GM18505 (cell line): ENCODE data around the gene PRRG3.

Experiments used
- ATAC-seq: cut with Tn5 transposase; IDR thresholded peaks from one replicate; pipeline ENCODE4 v1.9.1; 2021; ENCODE audit not compliant: unreplicated experiment
- POLR2A ChIP-seq: IDR thresholded peaks from 4 replicates; pipeline ENCODE4 v1.6.1; 2011; ENCODE audit warnings: borderline replicate concordance; ENCODE audit not compliant: insufficient read depth, insufficient read length; ENCODE audit errors: extremely low read depth

The PRRG3 gene

GRCh38 chrX:151714362-151714761 lies 19.1 kb downstream of the PRRG3 start:
- ATAC-seq: no peak
- no peak for TF ChIP-seq POLR2A

- no peak for TF ChIP-seq POLR2A
- ATAC-seq: no peak
Measured at GRCh38 chrX:151715752-151716151, 20.5 kb downstream of the PRRG3 start, which contains the start of gene FATE1. Gene FATE1, plus strand, starts transcription at chrX:151716035. Its CDS starts 85 bp downstream, at chrX:151716120.

GRCh38 chrX:151722241-151722846 lies 27.1 kb downstream of the PRRG3 start:
- no peak for TF ChIP-seq POLR2A
- peak; percentile 62 for ATAC-seq

GRCh38 chrX:151723156-151723760 lies 28.0 kb downstream of the PRRG3 start:
- TF ChIP-seq POLR2A: no peak
- no peak for ATAC-seq

GRCh38 chrX:151724563-151725337 lies 29.5 kb downstream of the PRRG3 start:
- no peak for TF ChIP-seq POLR2A
- ATAC-seq: no peak

- ATAC-seq: no peak
- no peak for TF ChIP-seq POLR2A
Measured at GRCh38 chrX:151725338-151725614, 30.0 kb downstream of the PRRG3 start.

- no peak for ATAC-seq
Measured at GRCh38 chrX:151726751-151727150, 31.5 kb downstream of the PRRG3 start.

GRCh38 chrX:151727346-151727745 lies 32.1 kb downstream of the PRRG3 start:
- TF ChIP-seq POLR2A: no peak
- no peak for ATAC-seq

More at GRCh38 chrX:151726751-151727150, 31.5 kb downstream of the PRRG3 start:
- TF ChIP-seq POLR2A: no peak

- no peak for ATAC-seq
Measured at GRCh38 chrX:151729056-151729725, 33.9 kb downstream of the PRRG3 start.

GRCh38 chrX:151734446-151734845 lies 39.2 kb downstream of the PRRG3 start, which contains the start of gene CNGA2:
Gene CNGA2, plus strand, starts transcription at chrX:151734746. Its CDS starts 3,738 bp downstream, at chrX:151738484.
- no peak for TF ChIP-seq POLR2A
- no peak for ATAC-seq

More at GRCh38 chrX:151729056-151729725, 33.9 kb downstream of the PRRG3 start:
- TF ChIP-seq POLR2A: no peak

GRCh38 chrX:151735219-151735618 lies 40.0 kb downstream of the PRRG3 start:
- ATAC-seq: no peak
- no peak for TF ChIP-seq POLR2A

- no peak for TF ChIP-seq POLR2A
Measured at GRCh38 chrX:151736685-151737084, 41.4 kb downstream of the PRRG3 start.

GRCh38 chrX:151737494-151737893 lies 42.2 kb downstream of the PRRG3 start:
- TF ChIP-seq POLR2A: no peak
- ATAC-seq: no peak

More at GRCh38 chrX:151736685-151737084, 41.4 kb downstream of the PRRG3 start:
- no peak for ATAC-seq
